ENCODE results near the gene KLK8.

Gene KLK8

DNA sequence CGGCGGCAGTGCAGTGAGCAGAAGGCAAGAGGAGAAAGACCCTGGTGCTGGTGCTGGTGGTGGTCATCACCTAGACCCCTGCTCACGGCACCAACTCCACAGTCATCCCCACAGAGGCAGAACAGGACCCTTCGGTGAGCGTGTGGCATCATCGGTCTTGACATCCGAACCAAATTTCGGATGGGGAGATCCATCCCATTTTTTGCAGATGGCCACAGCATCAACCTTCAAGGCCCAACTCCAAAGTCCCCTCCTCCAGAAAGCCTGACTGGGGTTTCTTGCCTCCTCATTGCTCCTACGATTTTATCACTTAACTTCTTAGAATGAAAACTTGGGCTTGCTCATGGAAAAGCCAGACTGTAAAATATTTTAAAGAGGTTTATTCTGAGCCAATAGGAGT lies 42.1 kb upstream of the KLK8 start:
- no peaks in the 10 kb centered on the region for H4K20me1 ChIP-seq (ENCODE audit: insufficient read depth, low read length)
- TF ChIP-seq EZH2 (IDR thresholded peaks at IDR 0.05; ENCODE audit: borderline replicate concordance, low read depth, low read length, severe bottlenecking) (no peak), CTCF (IDR thresholded peaks at IDR 0.05; ENCODE audit: borderline replicate concordance, extremely low read depth, low read length, poor library complexity, severe bottlenecking) (no peak)
- no peaks in the 10 kb centered on the region for H3K27me3 ChIP-seq (ENCODE audit: insufficient read depth, low read length, poor library complexity)
- DNase-seq (no peak), ATAC-seq (ENCODE audit: insufficient read depth, low read depth) (no peak)
- no peaks in the 10 kb centered on the region for H3K36me3 ChIP-seq (ENCODE audit: insufficient read depth, low read length)
- H3K4me1 ChIP-seq (ENCODE audit: insufficient read depth, low read length), result no peaks in the 10 kb centered on the region
- no peak overlapping the region for H3K27ac ChIP-seq (ENCODE audit: low read length)
- H3K79me2 ChIP-seq (ENCODE audit: insufficient read depth, low read length), result no peaks in the 10 kb centered on the region
- no peak overlapping the region for H2AFZ ChIP-seq (ENCODE audit: low read depth, low read length)
- H3K9ac ChIP-seq (ENCODE audit: low read depth, low read length), result no peak overlapping the region
- H3K9me3 ChIP-seq (ENCODE audit: insufficient read depth, low read length, severe bottlenecking), result no peaks in the 10 kb centered on the region
- H3K4me2 ChIP-seq (ENCODE audit: insufficient read depth, low read length), result no peak overlapping the region
- no peak overlapping the region for H3K4me3 ChIP-seq (ENCODE audit: low read depth in 1 of 2, low read length in 2 of 2)

DNA sequence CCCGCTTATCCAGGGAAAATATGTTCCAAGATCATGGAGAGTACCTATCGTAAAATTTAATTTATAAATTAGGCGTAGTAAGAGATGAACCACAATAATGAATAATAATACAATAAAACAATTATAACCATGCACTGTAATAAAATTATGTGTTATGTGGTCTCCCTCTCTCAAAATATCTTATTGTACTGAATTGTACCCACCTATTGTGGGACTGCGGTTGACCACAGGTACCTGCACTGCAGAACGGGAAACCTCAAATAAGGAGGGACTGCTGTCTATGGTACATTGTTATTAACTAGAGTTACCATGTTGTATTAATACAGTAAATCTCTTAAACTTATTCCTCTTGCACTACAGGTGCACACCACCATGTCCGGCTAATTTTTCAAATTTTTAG lies 38.7 kb upstream of the KLK8 start:
- Histone ChIP-seq H3K36me3 (ENCODE audit: insufficient read depth, low read length) (no peaks in the 10 kb centered on the region), H3K27me3 (ENCODE audit: insufficient read depth, low read length, poor library complexity) (no peaks in the 10 kb centered on the region), H4K20me1 (ENCODE audit: insufficient read depth, low read length) (no peaks in the 10 kb centered on the region), H3K9me3 (ENCODE audit: insufficient read depth, low read length, severe bottlenecking) (no peaks in the 10 kb centered on the region), H3K79me2 (ENCODE audit: insufficient read depth, low read length) (no peaks in the 10 kb centered on the region), H3K9ac (ENCODE audit: low read depth, low read length) (no peak overlapping the region), H3K4me1 (ENCODE audit: insufficient read depth, low read length) (no peaks in the 10 kb centered on the region), H3K27ac (ENCODE audit: low read length) (no peak overlapping the region), H2AFZ (ENCODE audit: low read depth, low read length) (no peak overlapping the region), H3K4me2 (ENCODE audit: insufficient read depth, low read length) (no peak overlapping the region), H3K4me3 (ENCODE audit: low read depth in 1 of 2, low read length in 2 of 2) (no peak overlapping the region)
- no peak for DNase-seq
- TF ChIP-seq CTCF (IDR thresholded peaks at IDR 0.05; ENCODE audit: borderline replicate concordance, extremely low read depth, low read length, poor library complexity, severe bottlenecking), result no peak
- TF ChIP-seq EZH2 (IDR thresholded peaks at IDR 0.05; ENCODE audit: borderline replicate concordance, low read depth, low read length, severe bottlenecking), result no peak
- no peak for ATAC-seq (ENCODE audit: insufficient read depth, low read depth)

DNA sequence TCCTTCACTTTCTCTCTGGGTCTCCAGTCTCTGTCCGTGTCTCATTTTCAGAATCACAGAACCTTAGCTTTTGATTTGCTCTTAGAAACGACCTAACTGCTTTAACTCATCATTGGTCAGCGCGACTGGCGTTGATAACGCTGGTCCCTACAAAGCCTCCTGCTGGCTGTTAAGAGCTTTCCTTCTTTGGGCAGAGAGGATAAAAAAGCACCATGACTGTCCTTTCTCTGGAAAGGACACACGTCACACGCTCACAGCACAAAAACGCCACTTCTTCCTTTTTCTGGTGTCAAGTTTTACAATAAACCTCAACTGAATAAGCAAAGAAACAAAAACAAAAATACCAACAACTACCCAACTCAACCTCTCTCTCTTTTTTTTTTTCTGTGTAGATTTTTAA lies 35.1 kb upstream of the KLK8 start:
- Histone ChIP-seq H4K20me1 (ENCODE audit: insufficient read depth, low read length) (no peaks in the 10 kb centered on the region), H3K27ac (ENCODE audit: low read length) (no peak overlapping the region), H3K4me1 (ENCODE audit: insufficient read depth, low read length) (no peaks in the 10 kb centered on the region), H3K9ac (ENCODE audit: low read depth, low read length) (no peak overlapping the region), H3K79me2 (ENCODE audit: insufficient read depth, low read length) (no peaks in the 10 kb centered on the region), H3K4me2 (ENCODE audit: insufficient read depth, low read length) (no peak overlapping the region), H3K27me3 (ENCODE audit: insufficient read depth, low read length, poor library complexity) (no peaks in the 10 kb centered on the region), H2AFZ (ENCODE audit: low read depth, low read length) (no peak overlapping the region), H3K4me3 (ENCODE audit: low read depth in 1 of 2, low read length in 2 of 2) (no peak overlapping the region), H3K9me3 (ENCODE audit: insufficient read depth, low read length, severe bottlenecking) (no peaks in the 10 kb centered on the region), H3K36me3 (ENCODE audit: insufficient read depth, low read length) (no peaks in the 10 kb centered on the region)
- ATAC-seq (ENCODE audit: insufficient read depth, low read depth) (no peak), DNase-seq (no peak)
- TF ChIP-seq CTCF (IDR thresholded peaks at IDR 0.05; ENCODE audit: borderline replicate concordance, extremely low read depth, low read length, poor library complexity, severe bottlenecking) (no peak), EZH2 (IDR thresholded peaks at IDR 0.05; ENCODE audit: borderline replicate concordance, low read depth, low read length, severe bottlenecking) (no peak)

DNA sequence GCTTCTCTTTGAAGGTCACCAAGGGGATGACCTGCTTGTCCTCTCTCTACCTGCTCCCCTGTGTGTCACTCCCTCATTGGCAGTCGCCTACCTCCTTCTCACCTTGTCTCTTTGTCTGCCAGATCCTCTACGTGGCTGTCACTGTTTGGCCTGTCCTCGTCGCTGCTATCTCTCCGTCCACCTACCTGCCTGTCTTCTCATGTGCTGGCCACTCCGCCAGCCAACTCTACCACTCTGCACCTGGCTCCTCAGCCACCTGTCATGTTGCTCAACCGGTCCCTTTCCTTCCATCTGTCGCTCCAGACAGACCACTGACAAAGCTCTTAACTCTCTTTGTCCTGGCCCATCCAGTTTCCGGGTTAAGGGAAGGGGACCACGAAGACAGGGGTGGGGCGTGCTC lies 33.3 kb upstream of the KLK8 start, which contains the start of gene KLK12:
Gene KLK12, minus strand, starts transcription at position 299 of the 400 bp plus-strand sequence. CDS start 381 bp downstream, outside the sequence.
- DNase-seq, result no peak
- no peak within 1 kb of the TSS for H3K4me2 ChIP-seq (ENCODE audit: insufficient read depth, low read length)
- H3K4me1 ChIP-seq (ENCODE audit: insufficient read depth, low read length), result no peaks in the 10 kb centered on the region
- no peaks in the 10 kb centered on the region for H3K27me3 ChIP-seq (ENCODE audit: insufficient read depth, low read length, poor library complexity)
- no peak within 1 kb of the TSS for H3K9ac ChIP-seq (ENCODE audit: low read depth, low read length)
- no peak within 1 kb of the TSS for H3K27ac ChIP-seq (ENCODE audit: low read length)
- ATAC-seq (ENCODE audit: insufficient read depth, low read depth), result no peak
- no peak for TF ChIP-seq CTCF (IDR thresholded peaks at IDR 0.05; ENCODE audit: borderline replicate concordance, extremely low read depth, low read length, poor library complexity, severe bottlenecking)
- no peak for TF ChIP-seq EZH2 (IDR thresholded peaks at IDR 0.05; ENCODE audit: borderline replicate concordance, low read depth, low read length, severe bottlenecking)
- H4K20me1 ChIP-seq (ENCODE audit: insufficient read depth, low read length), result no peaks in the 10 kb centered on the region
- H3K4me3 ChIP-seq (ENCODE audit: low read depth in 1 of 2, low read length in 2 of 2), result no peak within 1 kb of the TSS
- no peak within 1 kb of the TSS for H2AFZ ChIP-seq (ENCODE audit: low read depth, low read length)
- no peaks in the 10 kb centered on the region for H3K79me2 ChIP-seq (ENCODE audit: insufficient read depth, low read length)
- H3K9me3 ChIP-seq (ENCODE audit: insufficient read depth, low read length, severe bottlenecking), result no peaks in the 10 kb centered on the region
- no peaks in the 10 kb centered on the region for H3K36me3 ChIP-seq (ENCODE audit: insufficient read depth, low read length)
